ENCODE measurements around the gene CD200. TPM values are rescaled to one million over a fixed set of nuclear protein-coding genes. Genes with fewer than 3 reads are reported as not detected.
A peak's percentile ranks its signal among the peaks of the same experiment; 100 is the strongest.

CD200 gene
- polyA plus RNA-seq, 3 donors from 2014 or later, result 0.11 to 0.20 TPM; not detected in 1

- no peak overlapping the region for H3K27ac Mint-ChIP-seq
- DNase-seq, result no peak
- peaks cover 0 to 5% (median 0%) of the 10 kb centered on the region in 3 donors for H3K27me3 Mint-ChIP-seq (ENCODE audit: low read depth in 3 of 3)
- no peaks in the 10 kb centered on the region for H3K4me1 Mint-ChIP-seq
- H3K36me3 Mint-ChIP-seq, result no peaks in the 10 kb centered on the region
- H3K9me3 Mint-ChIP-seq, result peaks cover 0 to 2% (median 0%) of the 10 kb centered on the region in 6 donors
- no peak overlapping the region for H3K4me3 Mint-ChIP-seq
Measured at GRCh38 chr3:112314649-112315048, 18.3 kb upstream of the CD200 start.

DNA sequence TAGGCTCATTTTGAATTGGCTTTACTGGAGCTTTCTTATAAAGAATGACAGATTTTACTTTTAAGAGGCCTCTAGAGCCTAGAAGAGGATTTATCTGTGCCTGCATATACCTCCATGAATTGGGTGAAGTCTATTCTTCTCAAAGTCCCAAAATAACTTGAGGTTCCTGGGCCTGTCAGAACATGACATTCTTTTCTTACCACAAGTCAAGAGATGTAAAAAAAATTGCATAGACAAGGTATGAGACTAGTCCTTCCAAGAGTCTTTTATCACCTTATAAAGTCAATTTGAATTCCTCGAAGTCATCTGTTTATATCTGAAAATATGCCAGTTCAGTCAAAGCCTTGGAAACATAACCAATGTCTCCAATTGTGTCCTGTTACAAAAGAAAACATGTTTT is 17.2 kb upstream of the CD200 start:
- H3K27me3 Mint-ChIP-seq (ENCODE audit: low read depth in 3 of 3), result peaks cover 0 to 3% (median 0%) of the 10 kb centered on the region in 3 donors
- no peaks in the 10 kb centered on the region for H3K36me3 Mint-ChIP-seq
- H3K4me1 Mint-ChIP-seq, result no peaks in the 10 kb centered on the region
- H3K27ac Mint-ChIP-seq, result no peak overlapping the region
- H3K9me3 Mint-ChIP-seq, result peaks cover 0 to 2% (median 0%) of the 10 kb centered on the region in 6 donors
- no peak overlapping the region for H3K4me3 Mint-ChIP-seq
- no peak for DNase-seq

GRCh38 chr3:112319516-112320276 is 13.3 kb upstream of the CD200 start:
- no peak for DNase-seq
- H3K9me3 Mint-ChIP-seq, result peaks cover 0 to 2% (median 0%) of the 10 kb centered on the region in 6 donors
- no peak overlapping the region for H3K27ac Mint-ChIP-seq
- no peaks in the 10 kb centered on the region for H3K27me3 Mint-ChIP-seq (ENCODE audit: low read depth in 3 of 3)
- H3K4me3 Mint-ChIP-seq, result no peak overlapping the region
- no peaks in the 10 kb centered on the region for H3K4me1 Mint-ChIP-seq
- H3K36me3 Mint-ChIP-seq, result no peaks in the 10 kb centered on the region

GRCh38 chr3:112320691-112321090 is 12.3 kb upstream of the CD200 start:
- H3K4me1 Mint-ChIP-seq, result no peaks in the 10 kb centered on the region
- H3K9me3 Mint-ChIP-seq, result no peaks in the 10 kb centered on the region
- H3K4me3 Mint-ChIP-seq, result no peak overlapping the region
- no peaks in the 10 kb centered on the region for H3K36me3 Mint-ChIP-seq
- no peaks in the 10 kb centered on the region for H3K27me3 Mint-ChIP-seq (ENCODE audit: low read depth in 3 of 3)
- no peak for DNase-seq
- H3K27ac Mint-ChIP-seq, result no peak overlapping the region

- DNase-seq, result no peak
- no peaks in the 10 kb centered on the region for H3K4me1 Mint-ChIP-seq
- H3K27me3 Mint-ChIP-seq (ENCODE audit: low read depth in 3 of 3), result no peaks in the 10 kb centered on the region
- no peak overlapping the region for H3K27ac Mint-ChIP-seq
- no peaks in the 10 kb centered on the region for H3K36me3 Mint-ChIP-seq
- no peaks in the 10 kb centered on the region for H3K9me3 Mint-ChIP-seq
- no peak overlapping the region for H3K4me3 Mint-ChIP-seq
Measured at GRCh38 chr3:112321867-112322652, 10.9 kb upstream of the CD200 start.

- no peaks in the 10 kb centered on the region for H3K36me3 Mint-ChIP-seq
- peak; percentile 20 to 50 (median 37) for DNase-seq
- no peak overlapping the region for H3K4me3 Mint-ChIP-seq
- no peaks in the 10 kb centered on the region for H3K9me3 Mint-ChIP-seq
- peaks cover 2 to 5% (median 2%) of the 10 kb centered on the region in 3 donors for H3K27me3 Mint-ChIP-seq (ENCODE audit: low read depth in 3 of 3)
- H3K27ac Mint-ChIP-seq, result no peak overlapping the region
- peaks cover 0 to 2% of the 10 kb centered on the region in 2 donors for H3K4me1 Mint-ChIP-seq
Measured at GRCh38 chr3:112327371-112327951, 5.5 kb upstream of the CD200 start.

DNA sequence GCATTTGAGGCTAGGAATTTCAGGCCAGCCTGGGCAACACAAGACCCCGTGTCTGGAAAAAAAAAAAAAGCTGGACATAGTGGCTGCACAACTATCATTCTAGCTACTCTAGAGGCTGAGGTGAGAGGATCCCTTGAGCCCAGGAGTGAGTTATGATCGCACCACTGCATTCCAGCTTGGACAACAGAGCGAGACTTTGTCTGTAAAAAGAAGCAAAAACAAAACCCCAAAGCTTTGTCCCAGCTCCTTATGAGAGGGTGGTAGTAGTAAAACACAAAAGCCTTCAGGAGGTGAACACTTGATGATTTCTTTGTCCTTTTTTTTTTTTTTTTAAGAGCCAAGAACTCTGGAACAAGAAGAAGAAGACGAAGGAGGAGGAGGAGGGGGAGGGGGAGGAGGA is 1.1 kb upstream of the CD200 start:
- H3K4me3 Mint-ChIP-seq, result peak overlapping the region in 1 of 5 donors; percentile 18

DNA sequence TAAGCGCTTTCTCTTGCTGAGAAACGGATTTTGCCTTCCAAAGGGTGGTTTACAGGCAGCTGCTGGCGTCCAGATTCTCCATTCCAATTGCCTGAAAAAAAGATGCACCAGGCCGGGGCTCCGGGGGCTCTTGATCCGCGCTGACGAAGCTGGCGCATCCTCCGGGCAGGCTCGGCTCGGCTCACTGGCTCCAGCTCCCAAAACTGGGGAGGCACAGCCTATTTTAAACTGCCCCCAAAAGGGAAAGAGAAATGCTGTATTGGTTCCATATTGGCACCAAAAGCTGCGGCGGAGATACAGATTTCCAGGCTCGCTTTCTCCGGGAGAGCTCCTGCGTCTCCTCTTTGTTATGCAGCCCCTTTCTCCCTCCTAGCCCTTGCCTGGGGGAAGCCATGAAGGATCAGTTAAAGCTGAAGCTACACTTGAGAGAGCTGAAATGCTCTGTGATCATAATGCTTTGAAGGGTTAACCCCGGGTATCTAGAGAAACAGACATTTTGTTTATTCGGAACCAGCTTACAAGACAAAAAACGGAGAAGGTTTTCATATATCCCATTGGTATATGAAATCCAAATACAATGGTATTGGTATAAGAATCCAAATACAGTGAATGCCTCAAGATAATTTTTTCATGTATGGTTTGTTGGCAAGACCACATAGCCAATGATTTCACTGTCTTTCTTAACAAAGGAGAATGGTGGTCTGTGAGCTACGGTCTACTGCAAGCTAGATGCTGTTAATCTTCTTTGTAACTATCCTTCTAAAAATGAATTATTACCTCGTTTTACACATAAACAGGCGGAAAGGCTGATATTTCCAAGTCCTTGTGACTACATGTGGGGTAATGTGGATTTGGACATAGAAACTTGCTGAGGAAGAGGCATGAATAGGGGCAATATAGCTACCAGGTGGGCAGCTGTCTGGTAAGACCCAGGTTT is 693 bp downstream of the CD200 start:
- H3K9me3 Mint-ChIP-seq, result no peaks in the 10 kb centered on the region
- H3K27me3 Mint-ChIP-seq (ENCODE audit: low read depth in 3 of 3), result peaks cover 5 to 13% (median 10%) of the 10 kb centered on the region in 3 donors
- H3K4me3 Mint-ChIP-seq, result peak overlapping the region; percentile 61 to 78 (median 71)
- DNase-seq, result no peak
- no peak overlapping the region for H3K27ac Mint-ChIP-seq
- H3K4me1 Mint-ChIP-seq, result peaks cover 11 to 17% of the 10 kb centered on the region in 2 donors
- no peaks in the 10 kb centered on the region for H3K36me3 Mint-ChIP-seq

More for the DNA sequence above, 1.1 kb upstream of the CD200 start:
- Mint-ChIP-seq H3K9me3 (no peaks in the 10 kb centered on the region), H3K36me3 (no peaks in the 10 kb centered on the region), H3K27me3 (ENCODE audit: low read depth in 3 of 3) (peaks cover 5 to 13% (median 10%) of the 10 kb centered on the region in 3 donors), H3K27ac (no peak overlapping the region), H3K4me1 (peaks cover 11 to 17% of the 10 kb centered on the region in 2 donors)
- DNase-seq, result no peak

DNA sequence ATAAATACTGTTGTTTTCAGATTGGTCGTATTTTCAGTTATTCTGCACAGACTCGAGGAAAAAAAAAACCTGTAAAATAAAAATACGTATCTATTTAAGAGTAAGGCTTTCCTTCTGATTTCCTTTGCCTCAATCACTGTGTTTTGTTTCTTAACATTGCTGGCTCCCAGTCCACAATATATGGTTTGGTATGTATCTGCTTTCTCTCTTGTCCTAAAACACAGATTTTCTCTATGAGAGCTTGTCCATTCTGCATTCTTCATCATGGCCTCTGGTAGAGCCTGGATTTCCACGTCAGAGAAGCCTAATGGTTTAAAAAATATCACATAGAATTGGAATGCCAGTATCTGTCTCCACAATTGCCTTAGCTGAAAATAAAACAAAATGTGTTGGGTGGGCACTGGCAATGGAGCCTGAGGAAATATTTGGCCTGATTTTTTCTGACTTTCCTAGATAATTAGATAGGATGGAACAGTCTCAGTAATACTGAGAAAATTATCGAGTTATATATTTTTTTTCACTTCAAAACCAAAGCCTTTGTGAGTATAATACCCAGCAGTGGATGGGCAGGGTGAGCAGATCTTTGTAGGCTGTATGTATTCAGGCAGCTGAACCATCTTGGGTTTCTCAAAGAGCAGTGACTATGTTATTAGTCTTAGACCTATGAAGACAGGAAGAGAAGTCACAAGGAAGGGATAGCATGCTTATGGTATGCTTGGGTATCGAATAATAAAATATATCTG is 1.9 kb downstream of the CD200 start:
- H3K9me3 Mint-ChIP-seq, result no peaks in the 10 kb centered on the region
- no peak for DNase-seq
- H3K4me1 Mint-ChIP-seq, result peaks cover 11 to 17% of the 10 kb centered on the region in 2 donors
- no peak overlapping the region for H3K4me3 Mint-ChIP-seq
- peaks cover 5 to 13% (median 9%) of the 10 kb centered on the region in 3 donors for H3K27me3 Mint-ChIP-seq (ENCODE audit: low read depth in 3 of 3)
- no peak overlapping the region for H3K27ac Mint-ChIP-seq
- H3K36me3 Mint-ChIP-seq, result no peaks in the 10 kb centered on the region

DNA sequence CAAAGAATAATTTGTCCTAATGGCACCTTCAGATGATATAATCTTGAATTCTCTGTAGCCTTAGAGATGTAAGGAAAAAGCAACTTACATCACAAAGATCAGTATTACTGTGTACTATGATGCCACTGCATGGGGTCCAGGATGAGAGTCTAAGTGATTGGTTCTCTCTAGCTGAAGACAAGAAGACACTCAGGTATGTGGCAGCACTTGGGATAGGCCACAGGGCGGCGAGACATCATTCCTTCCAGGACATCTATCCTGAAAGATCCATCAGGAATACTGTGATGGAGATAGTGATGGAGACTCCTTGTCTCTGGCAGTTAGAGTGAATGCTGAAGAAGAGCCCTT is 2.5 kb downstream of the CD200 start:
- no peaks in the 10 kb centered on the region for H3K9me3 Mint-ChIP-seq
- H3K4me3 Mint-ChIP-seq, result no peak overlapping the region
- H3K36me3 Mint-ChIP-seq, result no peaks in the 10 kb centered on the region
- DNase-seq, result no peak
- peaks cover 5 to 13% (median 9%) of the 10 kb centered on the region in 3 donors for H3K27me3 Mint-ChIP-seq (ENCODE audit: low read depth in 3 of 3)
- H3K4me1 Mint-ChIP-seq, result peaks cover 11 to 17% of the 10 kb centered on the region in 2 donors
- H3K27ac Mint-ChIP-seq, result no peak overlapping the region

- Mint-ChIP-seq H3K4me1 (peaks cover 5 to 8% of the 10 kb centered on the region in 2 donors), H3K9me3 (no peaks in the 10 kb centered on the region), H3K36me3 (no peaks in the 10 kb centered on the region), H3K27me3 (ENCODE audit: low read depth in 3 of 3) (peaks cover 3 to 8% (median 5%) of the 10 kb centered on the region in 3 donors), H3K4me3 (no peak overlapping the region), H3K27ac (no peak overlapping the region)
- DNase-seq, result no peak
Measured at GRCh38 chr3:112338021-112338726, 5.2 kb downstream of the CD200 start.

GRCh38 chr3:112338727-112339056 is 5.7 kb downstream of the CD200 start:
- DNase-seq, result no peak
- peaks cover 0 to 3% of the 10 kb centered on the region in 2 donors for H3K4me1 Mint-ChIP-seq
- no peak overlapping the region for H3K27ac Mint-ChIP-seq
- H3K4me3 Mint-ChIP-seq, result no peak overlapping the region
- H3K27me3 Mint-ChIP-seq (ENCODE audit: low read depth in 3 of 3), result peaks cover 3 to 8% (median 3%) of the 10 kb centered on the region in 3 donors
- H3K9me3 Mint-ChIP-seq, result peaks cover 0 to 1% (median 0%) of the 10 kb centered on the region in 6 donors
- peaks cover 0 to under 1% (median 0%) of the 10 kb centered on the region in 3 donors for H3K36me3 Mint-ChIP-seq

All from immature natural killer cell (primary cell).